Measurements from ENCODE around the gene KCP.

KCP gene

DNA sequence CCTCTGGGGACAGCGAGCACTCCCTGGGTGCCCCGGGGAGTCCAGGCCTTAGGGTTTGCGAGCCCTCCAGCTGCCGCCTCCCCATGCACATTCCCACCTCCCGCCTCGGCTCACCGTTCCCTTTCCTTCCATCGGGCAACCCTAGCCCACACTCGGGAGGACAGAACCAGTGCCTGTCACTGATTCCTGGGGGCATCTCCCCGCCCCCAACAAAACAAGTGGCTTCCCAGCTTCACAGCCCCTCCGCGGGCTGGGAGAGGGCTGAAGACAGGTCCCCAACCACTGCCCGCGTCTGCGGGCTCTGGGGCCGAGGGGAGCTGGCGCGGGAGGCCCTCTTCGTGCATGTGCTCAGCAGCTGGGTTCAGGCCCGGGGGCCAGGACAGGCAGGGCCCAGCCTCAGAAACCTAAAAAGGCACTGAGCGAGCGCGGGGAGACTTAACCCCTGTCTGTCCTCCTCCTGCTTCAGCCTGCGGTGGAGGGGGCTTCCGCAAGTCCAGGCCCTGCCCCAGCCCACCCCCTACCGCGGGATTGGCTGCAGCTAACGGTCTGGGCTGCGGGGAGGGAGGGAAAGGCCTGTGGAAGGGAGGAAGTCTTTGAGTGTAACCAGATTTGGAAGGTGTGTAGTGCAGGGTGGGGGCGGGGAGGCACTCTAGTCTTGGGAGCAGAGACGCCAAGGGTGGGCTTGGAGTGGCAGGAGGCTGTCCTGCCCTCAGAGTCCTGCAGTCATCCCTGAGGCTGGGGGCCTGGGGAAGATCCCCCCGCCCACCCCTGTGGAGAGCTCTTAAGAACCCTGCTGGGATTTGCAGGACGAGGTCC, 79.1 kb downstream of the KCP start:
- H3K4me3 ChIP-seq (ENCODE audit: low read depth, low read length), result no peak overlapping the region
- TF ChIP-seq, protein P1, sequence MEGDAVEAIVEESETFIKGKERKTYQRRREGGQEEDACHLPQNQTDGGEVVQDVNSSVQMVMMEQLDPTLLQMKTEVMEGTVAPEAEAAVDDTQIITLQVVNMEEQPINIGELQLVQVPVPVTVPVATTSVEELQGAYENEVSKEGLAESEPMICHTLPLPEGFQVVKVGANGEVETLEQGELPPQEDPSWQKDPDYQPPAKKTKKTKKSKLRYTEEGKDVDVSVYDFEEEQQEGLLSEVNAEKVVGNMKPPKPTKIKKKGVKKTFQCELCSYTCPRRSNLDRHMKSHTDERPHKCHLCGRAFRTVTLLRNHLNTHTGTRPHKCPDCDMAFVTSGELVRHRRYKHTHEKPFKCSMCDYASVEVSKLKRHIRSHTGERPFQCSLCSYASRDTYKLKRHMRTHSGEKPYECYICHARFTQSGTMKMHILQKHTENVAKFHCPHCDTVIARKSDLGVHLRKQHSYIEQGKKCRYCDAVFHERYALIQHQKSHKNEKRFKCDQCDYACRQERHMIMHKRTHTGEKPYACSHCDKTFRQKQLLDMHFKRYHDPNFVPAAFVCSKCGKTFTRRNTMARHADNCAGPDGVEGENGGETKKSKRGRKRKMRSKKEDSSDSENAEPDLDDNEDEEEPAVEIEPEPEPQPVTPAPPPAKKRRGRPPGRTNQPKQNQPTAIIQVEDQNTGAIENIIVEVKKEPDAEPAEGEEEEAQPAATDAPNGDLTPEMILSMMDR (IDR thresholded peaks at IDR 0.05; ENCODE audit: insufficient read depth, low read depth, low read length, missing control alignments), result no peak
- no peak for DNase-seq (ENCODE audit: low read depth)

DNA sequence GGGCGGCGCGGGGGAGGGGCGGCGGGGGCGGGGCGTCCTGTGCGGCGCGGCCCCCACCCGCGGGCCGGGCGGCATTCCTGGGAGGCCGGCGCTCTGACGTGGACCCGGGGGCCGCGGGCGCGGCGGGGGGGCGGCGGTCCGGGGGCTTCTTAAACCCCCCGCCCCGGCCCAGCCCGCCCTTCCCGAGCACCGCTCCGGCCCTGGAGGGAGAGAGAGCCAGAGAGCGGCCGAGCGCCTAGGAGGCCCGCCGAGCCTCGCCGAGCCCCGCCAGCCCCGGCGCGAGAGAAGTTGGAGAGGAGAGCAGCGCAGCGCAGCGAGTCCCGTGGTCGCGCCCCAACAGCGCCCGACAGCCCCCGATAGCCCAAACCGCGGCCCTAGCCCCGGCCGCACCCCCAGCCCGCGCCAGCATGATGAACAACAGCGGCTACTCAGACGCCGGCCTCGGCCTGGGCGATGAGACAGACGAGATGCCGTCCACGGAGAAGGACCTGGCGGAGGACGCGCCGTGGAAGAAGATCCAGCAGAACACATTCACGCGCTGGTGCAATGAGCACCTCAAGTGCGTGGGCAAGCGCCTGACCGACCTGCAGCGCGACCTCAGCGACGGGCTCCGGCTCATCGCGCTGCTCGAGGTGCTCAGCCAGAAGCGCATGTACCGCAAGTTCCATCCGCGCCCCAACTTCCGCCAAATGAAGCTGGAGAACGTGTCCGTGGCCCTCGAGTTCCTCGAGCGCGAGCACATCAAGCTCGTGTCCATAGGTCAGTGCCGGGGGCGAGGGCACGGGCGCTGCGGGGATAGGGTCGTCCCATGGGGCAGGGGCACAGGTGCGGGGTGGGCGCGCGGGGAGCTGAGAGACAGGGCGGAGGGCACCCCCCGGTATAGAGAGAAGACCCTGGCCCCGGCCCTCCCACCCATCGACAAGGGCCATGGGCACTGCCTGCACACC, 80.0 kb downstream of the KCP start, which contains the start of gene FLNC:
Gene FLNC (plus strand): TSS at position 176 of the 947 bp plus-strand sequence. CDS start 232 bp downstream, at position 408.
- no peak within 1 kb of the TSS for H3K4me3 ChIP-seq (ENCODE audit: low read depth, low read length)
- no peak for DNase-seq (ENCODE audit: low read depth)
- TF ChIP-seq, protein P1 (IDR thresholded peaks at IDR 0.05; ENCODE audit: insufficient read depth, low read depth, low read length, missing control alignments), result no peak

DNA sequence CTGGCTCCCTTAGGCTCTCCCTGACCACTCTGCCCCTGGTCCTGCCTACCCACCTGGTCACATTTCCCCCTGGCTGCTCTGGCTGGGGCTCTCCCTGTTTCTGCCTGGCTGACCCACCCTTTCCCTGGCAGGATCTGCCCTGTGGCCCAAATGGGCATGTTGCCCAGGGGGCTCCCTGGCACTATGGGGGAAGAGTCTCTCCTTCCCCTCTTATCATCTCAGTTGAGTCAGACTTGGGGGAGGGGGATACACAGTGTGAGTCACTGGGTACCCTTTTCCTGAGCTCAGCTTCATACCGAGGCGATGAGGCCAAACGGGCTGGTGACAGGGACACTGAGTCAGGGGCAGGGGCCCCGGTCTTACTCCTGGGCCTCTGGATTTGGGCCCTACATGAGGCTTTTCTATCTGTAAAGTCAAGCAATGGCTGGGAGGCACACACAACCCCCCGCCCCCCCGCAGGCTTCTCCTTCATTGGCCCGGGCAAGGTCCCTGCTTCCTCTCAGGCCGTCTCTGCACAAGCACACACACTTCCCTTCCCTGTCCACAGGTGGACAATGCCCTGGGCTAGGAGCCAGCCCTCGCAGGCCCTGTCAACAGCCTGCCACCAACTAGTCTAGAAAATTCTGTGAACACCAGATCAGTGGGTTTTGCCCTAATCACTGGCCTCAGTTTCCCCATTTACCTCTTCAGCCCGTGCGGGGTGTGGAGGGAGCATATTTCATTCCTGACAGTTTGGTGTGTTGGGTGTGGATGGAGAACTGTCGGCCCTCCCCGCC, 80.9 kb downstream of the KCP start:
- no peak overlapping the region for H3K4me3 ChIP-seq (ENCODE audit: low read depth, low read length)
- DNase-seq (ENCODE audit: low read depth), result no peak
- TF ChIP-seq, protein P1 (IDR thresholded peaks at IDR 0.05; ENCODE audit: insufficient read depth, low read depth, low read length, missing control alignments), result no peak

DNA sequence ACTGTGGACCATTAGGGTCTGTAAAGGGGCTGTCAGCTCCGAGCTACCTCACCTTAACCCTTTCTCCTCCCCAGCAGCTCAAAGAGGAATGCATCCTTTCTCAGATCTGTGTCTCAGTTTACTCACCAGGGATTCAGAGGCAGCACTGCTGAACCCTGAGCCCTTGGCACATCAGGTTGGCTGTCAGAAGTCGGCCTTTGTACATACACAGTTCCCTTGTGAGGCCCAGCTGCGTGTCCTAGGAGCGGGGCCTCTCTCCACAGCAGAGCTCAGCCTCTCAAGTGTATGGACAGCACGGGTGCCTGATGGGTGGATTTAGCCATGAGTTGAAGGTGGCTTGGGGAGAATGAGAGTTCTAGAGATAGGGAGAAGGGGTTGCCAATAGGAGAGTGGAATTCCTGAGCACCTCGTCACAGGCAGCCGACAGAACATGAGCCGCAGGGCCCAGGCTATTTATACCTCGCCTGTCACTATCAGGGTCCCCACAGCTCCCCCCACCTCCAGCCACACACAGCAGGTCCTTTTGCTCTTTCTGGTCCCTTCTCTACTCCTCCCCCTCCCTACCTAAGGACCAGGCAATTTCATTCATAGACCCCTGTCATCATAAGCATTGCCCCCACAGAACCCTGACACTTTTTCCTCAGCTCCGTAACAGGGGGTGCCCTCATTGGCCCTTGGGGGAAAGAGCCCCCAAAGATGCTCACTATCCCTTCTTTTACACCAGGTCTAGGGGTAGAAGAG, 82.4 kb downstream of the KCP start:
- TF ChIP-seq, protein P1 (IDR thresholded peaks at IDR 0.05; ENCODE audit: insufficient read depth, low read depth, low read length, missing control alignments), result no peak
- no peak overlapping the region for H3K4me3 ChIP-seq (ENCODE audit: low read depth, low read length)
- no peak for DNase-seq (ENCODE audit: low read depth)

DNA sequence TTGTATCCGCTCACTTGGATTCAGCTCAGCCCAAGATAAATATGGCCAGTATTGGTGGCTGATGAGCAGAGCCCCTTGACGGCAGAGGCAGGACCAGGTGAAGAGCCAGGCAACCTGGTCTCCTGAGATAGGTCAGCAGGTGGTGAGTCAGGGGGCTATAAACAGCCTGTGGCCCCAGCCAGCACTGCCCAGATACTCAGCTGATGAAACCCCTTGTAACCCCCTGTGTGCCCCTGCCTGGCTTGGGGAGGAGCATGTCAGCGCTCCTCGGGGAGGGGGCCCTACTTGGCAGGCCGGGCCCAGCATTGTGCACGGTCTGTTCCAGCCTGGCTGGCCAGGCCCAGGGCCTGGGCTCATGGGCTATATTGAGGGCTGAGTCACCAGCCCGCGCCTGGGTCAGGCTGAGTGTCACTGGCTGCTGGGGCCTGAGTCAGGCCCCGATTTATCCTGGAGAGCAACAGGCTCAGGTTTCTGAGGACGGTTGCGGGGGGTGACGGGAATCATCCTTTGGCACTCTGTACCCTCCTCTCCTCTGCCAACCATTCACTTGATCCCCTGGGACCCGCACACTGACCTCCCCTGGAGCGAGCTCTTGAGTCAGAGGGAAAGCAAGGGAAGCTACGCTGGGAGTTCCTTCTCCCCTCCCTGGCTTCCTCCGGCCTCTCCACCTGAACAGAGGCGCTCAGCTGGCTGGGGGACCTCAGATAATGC, 83.1 kb downstream of the KCP start:
- no peak for DNase-seq (ENCODE audit: low read depth)
- no peak overlapping the region for H3K4me3 ChIP-seq (ENCODE audit: low read depth, low read length)
- TF ChIP-seq, protein P1 (IDR thresholded peaks at IDR 0.05; ENCODE audit: insufficient read depth, low read depth, low read length, missing control alignments), result no peak
